ENCODE data around the gene SIDT2.
A peak's percentile ranks its signal among the peaks of the same experiment; 100 is the strongest.
"Not testable (repeated sequence)": the region's sequence is repeated elsewhere in the genome, so short reads cannot be mapped to it uniquely, and the experiment has no call there.

Gene SIDT2

GRCh38 chr11:117178210-117179034, at the start of gene SIDT2:
Gene SIDT2, plus strand, starts transcription at chr11:117178743. Its CDS starts 521 bp downstream, at chr11:117179264.
- peak; percentile 81 for DNase-seq

- DNase-seq = not testable (repeated sequence)
These were observed 48.1 kb upstream of the SIDT2 start for GRCh38 chr11:117130396-117130795.

GRCh38 chr11:117130879-117131278, 47.7 kb upstream of the SIDT2 start:
- DNase-seq = no peak

GRCh38 chr11:117134431-117134830, 44.1 kb upstream of the SIDT2 start:
- DNase-seq = no peak

GRCh38 chr11:117134979-117135378, 43.6 kb upstream of the SIDT2 start:
- DNase-seq = not testable (repeated sequence)

GRCh38 chr11:117137223-117138086, 41.1 kb upstream of the SIDT2 start:
- not testable (repeated sequence) for DNase-seq

GRCh38 chr11:117143390-117143789, 35.2 kb upstream of the SIDT2 start:
- DNase-seq = no peak

- peak; percentile 92 for DNase-seq
These were observed 34.6 kb upstream of the SIDT2 start, which contains the start of gene PAFAH1B2 for GRCh38 chr11:117143871-117144476. Gene PAFAH1B2, plus strand, starts transcription at chr11:117144287. Its CDS starts 8,161 bp downstream, at chr11:117152448.

- peak; percentile 55 for DNase-seq
These were observed 33.8 kb upstream of the SIDT2 start for GRCh38 chr11:117144477-117145392.

- DNase-seq = no peak
These were observed 33.2 kb upstream of the SIDT2 start for GRCh38 chr11:117145393-117145761.

- no peak for DNase-seq
These were observed 32.0 kb upstream of the SIDT2 start for GRCh38 chr11:117146521-117146920.

- DNase-seq = no peak
These were observed 26.5 kb upstream of the SIDT2 start for GRCh38 chr11:117152066-117152465.

GRCh38 chr11:117154468-117154867, 24.1 kb upstream of the SIDT2 start:
- no peak for DNase-seq

GRCh38 chr11:117157507-117157906, 21.0 kb upstream of the SIDT2 start:
- no peak for DNase-seq

- DNase-seq = no peak
These were observed 18.7 kb upstream of the SIDT2 start for GRCh38 chr11:117159892-117160291.

GRCh38 chr11:117160826-117161225, 17.7 kb upstream of the SIDT2 start:
- no peak for DNase-seq

GRCh38 chr11:117166491-117166890, 12.1 kb upstream of the SIDT2 start:
- DNase-seq = no peak

- DNase-seq = no peak
These were observed 8.8 kb upstream of the SIDT2 start for GRCh38 chr11:117169736-117170135.

- no peak for DNase-seq
These were observed 8.3 kb upstream of the SIDT2 start for GRCh38 chr11:117170210-117170609.

GRCh38 chr11:117171007-117171403, 7.5 kb upstream of the SIDT2 start:
- no peak for DNase-seq

GRCh38 chr11:117171404-117172061, 7.0 kb upstream of the SIDT2 start:
- no peak for DNase-seq
